B cell (primary cell): Measurements from ENCODE around the gene DNAI2. TPM values are rescaled to one million over a fixed set of nuclear protein-coding genes. Genes with fewer than 3 reads are reported as not detected.

Experiments used
- ATAC-seq: fragments of 200-7000 bp; cut with Tn5 transposase; one replicate; pipeline ENCODE4 v1.10.0; 2021; ENCODE audit warnings: low read depth, mild to moderate bottlenecking, moderate number of reproducible peaks, moderate library complexity
- CTCF ChIA-PET: fragments of 350-600 bp; sonication (Branson Sonifier 250); formaldehyde crosslinking; loops from one replicate; lab custom pipeline; 2021; ENCODE audit warnings: antibody characterized with exemption, inconsistent platforms; lab: Charles Lee
- POLR2A ChIA-PET: fragments of 350-600 bp; sonication (Branson Sonifier 250); formaldehyde crosslinking; loops from one replicate; lab custom pipeline; 2021; ENCODE audit warnings: antibody characterized with exemption; lab: Charles Lee
- DNase-seq: peaks from one replicate; pipeline ENCODE4 v3.0.0; 2013
- H2AFZ ChIP-seq: 2 replicates; pipeline ENCODE4 v1.6.1; 2012; ENCODE audit warnings: mild to moderate bottlenecking, low read depth, low read length; ENCODE audit not compliant: insufficient read depth, poor library complexity, severe bottlenecking
- H3K27ac ChIP-seq, 2 donors: 1 replicate in 1 of 2; 2 replicates in 1 of 2; pipeline ENCODE4 v1.5.1; 2012 to 2013; ENCODE audit warnings: low read length in 2 of 2, mild to moderate bottlenecking in 2 of 2, moderate library complexity in 1 of 2
- H3K27me3 ChIP-seq, 4 experiments: fragments of 200-600 bp in 1 of 4; sonication (generic) in 1 of 4; replicated peaks in 1 of 4; 1 replicate in 2 of 4; 2 replicates in 2 of 4; pipeline versions ENCODE4 v1.6.1 to v1.7.0; 2013 to 2016; ENCODE audit warnings: low read length in 3 of 4, mild to moderate bottlenecking in 2 of 4, mixed read lengths in 1 of 4, moderate library complexity in 1 of 4; ENCODE audit not compliant: insufficient read depth in 4 of 4, control insufficient read depth in 3 of 4; ENCODE audit errors: control extremely low read depth in 1 of 4
- H3K36me3 ChIP-seq, 2 experiments: replicated peaks in 1 of 2; 1 replicate in 1 of 2; 2 replicates in 1 of 2; pipeline versions ENCODE4 v1.6.1 to v1.7.1; 2013; ENCODE audit warnings: low read length in 1 of 2; ENCODE audit not compliant: insufficient read depth in 2 of 2, control insufficient read depth in 1 of 2; ENCODE audit errors: control extremely low read depth in 1 of 2, extremely low read depth in 1 of 2
- H3K4me1 ChIP-seq, 2 donors: fragments of 200-600 bp in 1 of 2; sonication (generic) in 1 of 2; 1 replicate in 1 of 2; 2 replicates in 1 of 2; pipeline versions ENCODE4 v1.5.1 to v1.6.1; 2013 to 2017; ENCODE audit warnings: low read length in 2 of 2; ENCODE audit not compliant: control insufficient read depth in 2 of 2, insufficient read depth in 2 of 2
- H3K4me2 ChIP-seq: replicated peaks from 2 replicates; pipeline ENCODE3; 2012; ENCODE audit warnings: mild to moderate bottlenecking, low read depth, low read length; ENCODE audit not compliant: poor library complexity, severe bottlenecking
- H3K4me3 ChIP-seq, 5 experiments: fragments of 200-600 bp in 1 of 5; sonication (generic) in 1 of 5; 1 replicate in 3 of 5; 2 replicates in 2 of 5; pipeline versions ENCODE4 v1.5.1 to v1.7.0; 2011 to 2016; ENCODE audit warnings: low read length in 4 of 5, mild to moderate bottlenecking in 4 of 5, low read depth in 2 of 5, control low read depth in 1 of 5, moderate library complexity in 1 of 5; ENCODE audit not compliant: insufficient read depth in 1 of 5; ENCODE audit errors: control extremely low read depth in 1 of 5, extremely low read depth in 1 of 5
- H3K79me2 ChIP-seq: fragments of 200-600 bp; sonication (generic); one replicate; pipeline ENCODE4 v1.6.0; 2016; ENCODE audit warnings: low read length; ENCODE audit not compliant: control insufficient read depth, insufficient read depth
- H3K9ac ChIP-seq: fragments of 200-600 bp; sonication (generic); 2 replicates; pipeline ENCODE4 v1.6.1; 2017; ENCODE audit warnings: mild to moderate bottlenecking, low read length, moderate library complexity
- H3K9me3 ChIP-seq, 3 donors: one replicate each; pipeline versions ENCODE4 v1.6.1 to v1.7.1; 2013; ENCODE audit warnings: low read length in 2 of 3; ENCODE audit not compliant: control insufficient read depth in 2 of 3, insufficient read depth in 1 of 3; ENCODE audit errors: control extremely low read depth in 1 of 3
- H4K20me1 ChIP-seq: 2 replicates; pipeline ENCODE4 v1.6.0; 2012; ENCODE audit warnings: mild to moderate bottlenecking, low read length; ENCODE audit not compliant: insufficient read depth, control insufficient read depth, poor library complexity, severe bottlenecking
- H3K27ac Mint-ChIP-seq: one replicate; pipeline ENCODE4 v1.8.0; 2021; ENCODE audit warnings: mixed read lengths
- H3K27me3 Mint-ChIP-seq: one replicate; pipeline ENCODE4 v1.8.0; 2021; ENCODE audit warnings: mixed read lengths
- H3K4me1 Mint-ChIP-seq: one replicate; pipeline ENCODE4 v1.8.0; 2021; ENCODE audit warnings: mixed read lengths
- H3K4me3 Mint-ChIP-seq: one replicate; pipeline ENCODE4 v1.8.0; 2021; ENCODE audit warnings: mixed read lengths
- H3K9me3 Mint-ChIP-seq: one replicate; pipeline ENCODE4 v1.8.0; 2022; ENCODE audit warnings: mixed read lengths; ENCODE audit not compliant: insufficient read depth
- CTCF ChIP-seq: fragments of 200-600 bp; IDR thresholded peaks from one replicate; pipeline ENCODE4 v1.8.0; 2022; ENCODE audit warnings: antibody characterized with exemption, mild to moderate bottlenecking
- EZH2 ChIP-seq: IDR thresholded peaks from 2 replicates; pipeline ENCODE4 v1.6.1; 2012; ENCODE audit warnings: borderline replicate concordance, low read depth, mild to moderate bottlenecking, moderate library complexity, low read length; ENCODE audit not compliant: insufficient read depth, poor library complexity, severe bottlenecking
- WGBS: methylation state at CpG from one replicate; pipeline ENCODE4 v1.1.5; 2013; ENCODE audit warnings: missing lambda C conversion rate; ENCODE audit not compliant: insufficient coverage; 5-methylcytosine and 5-hydroxymethylcytosine counted together
- intact Hi-C: fragments of 100-400 bp; cut with micrococcal nuclease; formaldehyde crosslinking; loops from one replicate; pipeline ENCODE4 v1.10.0; 2022
- polyA plus RNA-seq: library from polyadenylated mRNA; depleted of rRNA; stranded (reverse); fragments of >200 nt; gene quantifications from 2 replicates; pipeline ENCODE4 v1.2.3, GENCODE V29; 2012
- total RNA-seq, 2 donors: library from RNA; stranded (reverse); fragments of 120-200 nt in 1 of 2; gene quantifications; 1 replicate in 1 of 2; 2 replicates in 1 of 2; pipeline versions ENCODE4 v1.2.3 to v1.2.4, GENCODE V29; 2013 to 2022

The DNAI2 gene
- total and polyA plus RNA-seq, 2 donors (not counting 1 experiment from before 2014, with no cell fraction given) = not detected

- ChIA-PET CTCF (interaction anchor here (0.6 kb wide), 1 partner anchor 388 kb away, joined by 3 read pairs; no protein-coding TSS in a partner anchor), POLR2A (no interaction called here)
- peaks cover 5% of the 10 kb centered on the region for H3K4me1 Mint-ChIP-seq
- no peaks in the 10 kb centered on the region for H3K9me3 Mint-ChIP-seq
- no peaks in the 10 kb centered on the region for H3K36me3 ChIP-seq
- H3K9ac ChIP-seq = no peak overlapping the region
- H4K20me1 ChIP-seq = no peaks in the 10 kb centered on the region
- H3K4me2 ChIP-seq = no peak overlapping the region
- no peak overlapping the region for H3K27ac Mint-ChIP-seq
- H3K27me3 ChIP-seq = peaks cover 0 to 5% (median 2%) of the 10 kb centered on the region in 4 experiments
- no peak overlapping the region for H3K4me3 Mint-ChIP-seq
- H3K4me1 ChIP-seq = peaks cover 0 to 13% of the 10 kb centered on the region in 2 donors
- ATAC-seq (no peak), DNase-seq (no peak)
- no peak overlapping the region for H2AFZ ChIP-seq
- no peaks in the 10 kb centered on the region for H3K9me3 ChIP-seq
- no peak overlapping the region for H3K27ac ChIP-seq
- H3K27me3 Mint-ChIP-seq = peaks cover 3% of the 10 kb centered on the region
- WGBS = 16% methylated on average over 3 of the region's 9 CpGs
- intact Hi-C loops = no loop called here
- H3K79me2 ChIP-seq = no peaks in the 10 kb centered on the region
- H3K4me3 ChIP-seq = no peak overlapping the region
- TF ChIP-seq EZH2 = no peak
- TF ChIP-seq CTCF = no peak
Observed at GRCh38 chr17:74282587-74283370, 8.7 kb downstream of the DNAI2 start.

GRCh38 chr17:74283371-74283673 lies 9.3 kb downstream of the DNAI2 start:
- no peak overlapping the region for H3K27ac Mint-ChIP-seq
- H3K9me3 Mint-ChIP-seq = no peaks in the 10 kb centered on the region
- Histone ChIP-seq H3K9me3 (no peaks in the 10 kb centered on the region), H3K4me3 (no peak overlapping the region), H3K79me2 (no peaks in the 10 kb centered on the region), H3K27me3 (peaks cover 0 to 5% (median 2%) of the 10 kb centered on the region in 4 experiments), H4K20me1 (no peaks in the 10 kb centered on the region), H3K36me3 (no peaks in the 10 kb centered on the region), H2AFZ (no peak overlapping the region), H3K4me2 (no peak overlapping the region), H3K4me1 (peaks cover 0 to 13% of the 10 kb centered on the region in 2 donors), H3K27ac (no peak overlapping the region), H3K9ac (no peak overlapping the region)
- peaks cover 5% of the 10 kb centered on the region for H3K4me1 Mint-ChIP-seq
- H3K27me3 Mint-ChIP-seq = peaks cover 3% of the 10 kb centered on the region
- POLR2A ChIA-PET = no interaction called here
- CTCF ChIA-PET = no interaction called here
- WGBS = 100% methylated on average over 1 of the region's 4 CpGs
- no peak overlapping the region for H3K4me3 Mint-ChIP-seq
- ATAC-seq (no peak), DNase-seq (no peak)
- intact Hi-C loops = no loop called here
- TF ChIP-seq EZH2 (no peak), CTCF (no peak)
